A673 (cell line): Measurements from ENCODE around the gene PDGFD. TPM values are rescaled to one million over a fixed set of nuclear protein-coding genes. Genes with fewer than 3 reads are reported as not detected.

ENCODE experiments used
- BruUV-seq: library from RNA; stranded (reverse); fragments of 400-500 nt; replicated peaks from 2 replicates; lab custom pipeline; 2021; lab: Mats Ljungman, UMichigan
- CTCF ChIA-PET: fragments of 300-600 bp; sonication (Branson Sonifier 250); formaldehyde crosslinking; loops from one replicate; lab custom pipeline; 2022; ENCODE audit warnings: antibody characterized with exemption; lab: Charles Lee
- POLR2A ChIA-PET: fragments of 300-600 bp; sonication (Branson Sonifier 250); formaldehyde crosslinking; loops from one replicate; lab custom pipeline; 2022; ENCODE audit warnings: antibody characterized with exemption; ENCODE audit not compliant: low non-redundant PET; lab: Charles Lee
- DNase-seq: peaks from one replicate; pipeline ENCODE4 v3.0.0-alpha.2; 2015; ENCODE audit warnings: low spot score
- H3K27ac ChIP-seq: fragments of 200-600 bp; sonication (generic); 2 replicates; pipeline ENCODE4 v1.5.1; 2016; ENCODE audit warnings: mixed run types, low read depth, mild to moderate bottlenecking, mixed read lengths, antibody characterized with exemption, low read length; ENCODE audit not compliant: poor library complexity, severe bottlenecking
- H3K27me3 ChIP-seq: fragments of 200-600 bp; sonication (generic); replicated peaks from 2 replicates; pipeline ENCODE4 v1.6.1; 2017; ENCODE audit warnings: mixed run types, low read depth, mild to moderate bottlenecking, mixed read lengths, antibody characterized with exemption, low read length; ENCODE audit not compliant: insufficient read depth, poor library complexity
- H3K36me3 ChIP-seq: fragments of 200-600 bp; sonication (generic); 2 replicates; pipeline ENCODE4 v1.6.1; 2016; ENCODE audit warnings: mixed run types, mild to moderate bottlenecking, mixed read lengths, antibody characterized with exemption, low read length; ENCODE audit not compliant: insufficient read depth, poor library complexity, severe bottlenecking
- H3K4me1 ChIP-seq: fragments of 200-600 bp; sonication (generic); 2 replicates; pipeline ENCODE4 v1.6.1; 2017; ENCODE audit warnings: mixed run types, mild to moderate bottlenecking, mixed read lengths, antibody characterized with exemption, low read length; ENCODE audit not compliant: insufficient read depth, poor library complexity, severe bottlenecking
- H3K4me3 ChIP-seq: fragments of 200-600 bp; sonication (generic); 2 replicates; pipeline ENCODE4 v1.5.1; 2016; ENCODE audit warnings: low read depth, mixed run types, mild to moderate bottlenecking, mixed read lengths, low read length; ENCODE audit not compliant: poor library complexity, severe bottlenecking
- H3K9me3 ChIP-seq: fragments of 200-600 bp; sonication (generic); 2 replicates; pipeline ENCODE4 v1.6.1; 2016; ENCODE audit warnings: mixed run types, low read depth, mild to moderate bottlenecking, mixed read lengths, antibody characterized with exemption, low read length; ENCODE audit not compliant: poor library complexity, severe bottlenecking
- CTCF ChIP-seq: fragments of 300-800, 200-600 bp; sonication (generic); conservative IDR thresholded peaks from 2 replicates; pipeline ENCODE4 v1.5.1; 2017; ENCODE audit warnings: low read depth, mild to moderate bottlenecking, antibody characterized with exemption, low read length, moderate library complexity, mixed read lengths
- EZH2 ChIP-seq: fragments of 200-600 bp; sonication (generic); IDR thresholded peaks from 2 replicates; pipeline ENCODE4 v1.6.1; 2017; ENCODE audit warnings: borderline replicate concordance, low read depth, mild to moderate bottlenecking, mixed read lengths, antibody characterized with exemption, low read length; ENCODE audit not compliant: poor library complexity, severe bottlenecking
- intact Hi-C: fragments of 100-400 bp; cut with micrococcal nuclease; formaldehyde crosslinking; loops from one replicate; pipeline ENCODE4 v1.10.0; 2022; ENCODE audit not compliant: unreplicated experiment
- total RNA-seq: library from RNA; stranded (reverse); gene quantifications from 2 replicates; pipeline ENCODE4 v1.2.3, GENCODE V29; 2021

Gene PDGFD
- total RNA-seq, 1 experiment from 2014 or later = 6.1 TPM

- Histone ChIP-seq H3K36me3 (no peaks in the 10 kb centered on the region), H3K27me3 (no peaks in the 10 kb centered on the region), H3K27ac (no peak overlapping the region), H3K4me1 (no peaks in the 10 kb centered on the region), H3K9me3 (no peaks in the 10 kb centered on the region), H3K4me3 (no peak overlapping the region)
- no TSS peak for BruUV-seq
- POLR2A ChIA-PET = no interaction called here
- intact Hi-C loops = no loop called here
- TF ChIP-seq CTCF (no peak), EZH2 (no peak)
- CTCF ChIA-PET = no interaction called here
- DNase-seq = no peak
These were observed 148.1 kb downstream of the PDGFD start for GRCh38 chr11:104015649-104016415.

GRCh38 chr11:104011044-104011443 lies 152.9 kb downstream of the PDGFD start:
- no peak for DNase-seq
- Histone ChIP-seq H3K36me3 (no peaks in the 10 kb centered on the region), H3K4me1 (no peaks in the 10 kb centered on the region), H3K27ac (no peak overlapping the region), H3K27me3 (no peaks in the 10 kb centered on the region), H3K4me3 (no peak overlapping the region), H3K9me3 (no peaks in the 10 kb centered on the region)
- no TSS peak for BruUV-seq
- ChIA-PET CTCF (no interaction called here), POLR2A (no interaction called here)
- TF ChIP-seq CTCF (no peak), EZH2 (no peak)
- intact Hi-C loops = no loop called here

- DNase-seq = no peak
- no TSS peak for BruUV-seq
- Histone ChIP-seq H3K4me1 (no peaks in the 10 kb centered on the region), H3K4me3 (no peak overlapping the region), H3K9me3 (no peaks in the 10 kb centered on the region), H3K27me3 (no peaks in the 10 kb centered on the region), H3K27ac (no peak overlapping the region), H3K36me3 (no peaks in the 10 kb centered on the region)
- POLR2A ChIA-PET = no interaction called here
- intact Hi-C loops = no loop called here
- TF ChIP-seq EZH2 = no peak
- no peak for TF ChIP-seq CTCF
- CTCF ChIA-PET = no interaction called here
These were observed 154.2 kb downstream of the PDGFD start for GRCh38 chr11:104009744-104010143.
